Astrocyte (in vitro differentiated cells and primary cell): ENCODE results near the gene TAL1. TPM values are rescaled to one million over a fixed set of nuclear protein-coding genes. Genes with fewer than 3 reads are reported as not detected.

Experiments used
- DNase-seq: peaks from one replicate; pipeline ENCODE4 v3.0.0-alpha.2; 2010; ENCODE audit warnings: low read depth
- FAIRE-seq: peaks from 2 replicates; lab custom pipeline; 2011; peaks lifted over from hg19 to GRCh38; lab: Jason Lieb, UNC
- H2AFZ ChIP-seq: 2 replicates; pipeline ENCODE4 v1.6.0; 2012; ENCODE audit warnings: low read depth, low read length, inconsistent platforms
- H3K27ac ChIP-seq: 2 replicates; pipeline ENCODE4 v1.5.1; 2011; ENCODE audit warnings: low read depth, low read length, inconsistent platforms
- H3K27me3 ChIP-seq: 2 replicates; pipeline ENCODE4 v1.6.0; 2011; ENCODE audit warnings: low read length, inconsistent platforms; ENCODE audit not compliant: insufficient read depth
- H3K36me3 ChIP-seq: 2 replicates; pipeline ENCODE4 v1.5.1; 2011; ENCODE audit warnings: low read length, inconsistent platforms; ENCODE audit not compliant: insufficient read depth
- H3K4me1 ChIP-seq: 2 replicates; pipeline ENCODE4 v1.5.1; 2011; ENCODE audit warnings: low read length, inconsistent platforms; ENCODE audit not compliant: insufficient read depth
- H3K4me2 ChIP-seq: 2 replicates; pipeline ENCODE4 v1.6.0; 2012; ENCODE audit warnings: low read length, inconsistent platforms
- H3K4me3 ChIP-seq: 2 replicates; pipeline ENCODE4 v1.5.1; 2011; ENCODE audit warnings: low read depth, mild to moderate bottlenecking, low read length, inconsistent platforms; ENCODE audit not compliant: insufficient read depth
- H3K79me2 ChIP-seq: 2 replicates; pipeline ENCODE4 v1.6.0; 2012; ENCODE audit warnings: mild to moderate bottlenecking, low read length, inconsistent platforms; ENCODE audit not compliant: insufficient read depth
- H3K9ac ChIP-seq: 2 replicates; pipeline ENCODE4 v1.6.0; 2012; ENCODE audit warnings: mild to moderate bottlenecking, low read length, inconsistent platforms
- H3K9me3 ChIP-seq: 2 replicates; pipeline ENCODE4 v1.5.1; 2012; ENCODE audit warnings: low read depth, mild to moderate bottlenecking, low read length, inconsistent platforms; ENCODE audit not compliant: insufficient read depth
- H4K20me1 ChIP-seq: 2 replicates; pipeline ENCODE4 v1.6.0; 2012; ENCODE audit warnings: low read length, inconsistent platforms; ENCODE audit not compliant: insufficient read depth
- H3K27ac Mint-ChIP-seq: one replicate; pipeline ENCODE4 v1.8.0; 2021; ENCODE audit warnings: mild to moderate bottlenecking, mixed read lengths; ENCODE audit not compliant: unreplicated experiment
- H3K27me3 Mint-ChIP-seq: one replicate; pipeline ENCODE4 v1.8.0; 2021; ENCODE audit warnings: low read depth, mixed read lengths; ENCODE audit not compliant: unreplicated experiment
- H3K36me3 Mint-ChIP-seq: one replicate; pipeline ENCODE4 v1.8.0; 2021; ENCODE audit warnings: low read depth, mixed read lengths; ENCODE audit not compliant: unreplicated experiment
- H3K4me1 Mint-ChIP-seq: one replicate; pipeline ENCODE4 v1.8.0; 2021; ENCODE audit warnings: low read depth, mixed read lengths; ENCODE audit not compliant: unreplicated experiment
- H3K4me3 Mint-ChIP-seq: one replicate; pipeline ENCODE4 v1.8.0; 2021; ENCODE audit warnings: mild to moderate bottlenecking, moderate library complexity, mixed read lengths; ENCODE audit not compliant: unreplicated experiment
- H3K9me3 Mint-ChIP-seq: one replicate; pipeline ENCODE4 v1.8.0; 2021; ENCODE audit warnings: mild to moderate bottlenecking, mixed read lengths; ENCODE audit not compliant: unreplicated experiment
- CTCF ChIP-seq: IDR thresholded peaks from 2 replicates; pipeline ENCODE4 v1.5.1; 2011; ENCODE audit warnings: low read depth, mild to moderate bottlenecking, inconsistent platforms, low read length, moderate library complexity; ENCODE audit not compliant: insufficient read depth
- EZH2 ChIP-seq: IDR thresholded peaks from 2 replicates; pipeline ENCODE4 v1.6.1; 2012; ENCODE audit warnings: mild to moderate bottlenecking, low read length, inconsistent platforms; ENCODE audit not compliant: insufficient read depth
- total RNA-seq: library from RNA; stranded (reverse); gene quantifications from 2 replicates; pipeline ENCODE4 v1.2.1, GENCODE V29; 2021

TAL1 gene
- total RNA-seq, 1 donor from 2014 or later, result 0.14 TPM

- no peak overlapping the region for H3K27ac Mint-ChIP-seq
- TF ChIP-seq EZH2 (peak; percentile 67), CTCF (no peak)
- H3K4me3 Mint-ChIP-seq, result no peak overlapping the region
- peaks cover 94% of the 10 kb centered on the region for H3K27me3 ChIP-seq
- no peak for DNase-seq
- FAIRE-seq, result no peak
- no peak overlapping the region for H3K27ac ChIP-seq
- H3K4me3 ChIP-seq, result no peak overlapping the region
- H3K9ac ChIP-seq, result no peak overlapping the region
- peaks cover 4% of the 10 kb centered on the region for H3K9me3 ChIP-seq
- no peak overlapping the region for H2AFZ ChIP-seq
- no peaks in the 10 kb centered on the region for H3K79me2 ChIP-seq
- peaks cover 2% of the 10 kb centered on the region for H3K4me1 Mint-ChIP-seq
- H3K36me3 ChIP-seq, result no peaks in the 10 kb centered on the region
- H3K4me2 ChIP-seq, result peak overlapping the region; percentile 67
- peaks cover 4% of the 10 kb centered on the region for H4K20me1 ChIP-seq
- no peaks in the 10 kb centered on the region for H3K36me3 Mint-ChIP-seq
- peaks cover 6% of the 10 kb centered on the region for H3K9me3 Mint-ChIP-seq
- no peaks in the 10 kb centered on the region for H3K4me1 ChIP-seq
- peaks cover 51% of the 10 kb centered on the region for H3K27me3 Mint-ChIP-seq
Measured at GRCh38 chr1:47226121-47226838, 5.7 kb downstream of the TAL1 start.

GRCh38 chr1:47225430-47226100 is 6.5 kb downstream of the TAL1 start:
- FAIRE-seq, result no peak
- Mint-ChIP-seq H3K4me1 (peaks cover 2% of the 10 kb centered on the region), H3K36me3 (no peaks in the 10 kb centered on the region), H3K27me3 (peaks cover 47% of the 10 kb centered on the region), H3K9me3 (peaks cover 5% of the 10 kb centered on the region), H3K4me3 (no peak overlapping the region), H3K27ac (no peak overlapping the region)
- Histone ChIP-seq H3K36me3 (no peaks in the 10 kb centered on the region), H3K9ac (no peak overlapping the region), H3K9me3 (peaks cover 4% of the 10 kb centered on the region), H3K27ac (no peak overlapping the region), H3K4me3 (no peak overlapping the region), H3K27me3 (peaks cover 94% of the 10 kb centered on the region), H3K4me2 (peak overlapping the region; percentile 67), H4K20me1 (peaks cover 3% of the 10 kb centered on the region), H3K4me1 (no peaks in the 10 kb centered on the region), H3K79me2 (no peaks in the 10 kb centered on the region), H2AFZ (no peak overlapping the region)
- TF ChIP-seq CTCF (no peak), EZH2 (peak; percentile 98)
- DNase-seq, result no peak
